ENCODE data around the gene OLFM2.

DNA sequence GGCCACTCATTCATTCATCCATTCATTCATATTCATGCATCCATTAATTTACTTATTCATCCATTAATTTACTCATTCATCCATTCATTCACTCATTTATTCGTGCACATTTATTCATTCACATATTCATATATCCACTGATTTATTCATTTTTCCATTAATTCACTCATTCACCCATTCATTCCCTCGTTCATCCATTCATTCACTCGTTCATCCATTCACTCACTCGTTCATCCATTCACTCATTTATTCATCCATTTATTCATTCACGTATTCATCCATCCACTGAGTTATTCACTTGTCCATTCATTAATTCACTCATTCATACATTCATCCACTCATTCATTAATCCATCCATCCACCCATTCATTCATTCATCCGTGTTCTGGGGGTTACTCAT lies 35.8 kb upstream of the OLFM2 start:
- TF ChIP-seq SIN3A (IDR thresholded peaks at IDR 0.05; ENCODE audit: borderline replicate concordance, insufficient read depth, low read depth, low read length) = no peak
- TF ChIP-seq, protein P1, sequence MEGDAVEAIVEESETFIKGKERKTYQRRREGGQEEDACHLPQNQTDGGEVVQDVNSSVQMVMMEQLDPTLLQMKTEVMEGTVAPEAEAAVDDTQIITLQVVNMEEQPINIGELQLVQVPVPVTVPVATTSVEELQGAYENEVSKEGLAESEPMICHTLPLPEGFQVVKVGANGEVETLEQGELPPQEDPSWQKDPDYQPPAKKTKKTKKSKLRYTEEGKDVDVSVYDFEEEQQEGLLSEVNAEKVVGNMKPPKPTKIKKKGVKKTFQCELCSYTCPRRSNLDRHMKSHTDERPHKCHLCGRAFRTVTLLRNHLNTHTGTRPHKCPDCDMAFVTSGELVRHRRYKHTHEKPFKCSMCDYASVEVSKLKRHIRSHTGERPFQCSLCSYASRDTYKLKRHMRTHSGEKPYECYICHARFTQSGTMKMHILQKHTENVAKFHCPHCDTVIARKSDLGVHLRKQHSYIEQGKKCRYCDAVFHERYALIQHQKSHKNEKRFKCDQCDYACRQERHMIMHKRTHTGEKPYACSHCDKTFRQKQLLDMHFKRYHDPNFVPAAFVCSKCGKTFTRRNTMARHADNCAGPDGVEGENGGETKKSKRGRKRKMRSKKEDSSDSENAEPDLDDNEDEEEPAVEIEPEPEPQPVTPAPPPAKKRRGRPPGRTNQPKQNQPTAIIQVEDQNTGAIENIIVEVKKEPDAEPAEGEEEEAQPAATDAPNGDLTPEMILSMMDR (IDR thresholded peaks at IDR 0.05) = no peak
